Measurements from ENCODE around the gene SLC25A33. TPM values are rescaled to one million over a fixed set of nuclear protein-coding genes. Genes with fewer than 3 reads are reported as not detected.
"Not testable (repeated sequence)": the region's sequence is repeated elsewhere in the genome, so short reads cannot be mapped to it uniquely, and the experiment has no call there.

Gene SLC25A33
- total RNA-seq, 1 donor from 2014 or later, result 10.4 TPM

- no peak for DNase-seq (ENCODE audit: low spot score)
- Mint-ChIP-seq H3K4me3 (ENCODE audit: low read depth) (no peak overlapping the region), H3K27ac (no peak overlapping the region), H3K27me3 (ENCODE audit: low read depth) (no peaks in the 10 kb centered on the region), H3K36me3 (ENCODE audit: low read depth) (peaks cover 26% of the 10 kb centered on the region), H3K9me3 (no peaks in the 10 kb centered on the region), H3K4me1 (ENCODE audit: low read depth) (no peaks in the 10 kb centered on the region)
- intact Hi-C loops (cut with micrococcal nuclease), result no loop called here
Observed at GRCh38 chr1:9551984-9552383, 12.7 kb downstream of the SLC25A33 start.

GRCh38 chr1:9553736-9554144 is 14.5 kb downstream of the SLC25A33 start:
- Mint-ChIP-seq H3K9me3 (no peaks in the 10 kb centered on the region), H3K27me3 (ENCODE audit: low read depth) (no peaks in the 10 kb centered on the region)
- intact Hi-C loops (cut with micrococcal nuclease), result no loop called here

DNA sequence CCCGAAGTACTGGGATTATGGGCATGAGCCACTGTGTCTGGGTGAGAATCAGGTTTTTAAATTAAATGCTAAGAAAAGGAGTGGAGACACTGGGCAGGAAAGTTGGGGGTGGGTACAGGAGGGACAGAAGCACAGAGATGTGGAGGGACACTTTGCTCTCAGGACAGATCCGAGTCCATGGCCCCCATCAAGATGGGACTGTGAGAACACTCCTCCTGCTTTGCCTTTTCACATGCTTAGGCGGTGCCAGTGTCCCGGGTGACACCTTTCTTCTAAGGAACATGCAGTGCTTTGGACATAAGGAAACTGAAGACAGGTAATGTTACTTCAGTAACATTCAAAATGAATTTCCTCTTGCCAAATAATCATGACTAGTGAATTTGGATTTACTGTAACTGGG is 16.7 kb downstream of the SLC25A33 start:
- Mint-ChIP-seq H3K27ac (no peak overlapping the region), H3K36me3 (ENCODE audit: low read depth) (peaks cover 46% of the 10 kb centered on the region), H3K27me3 (ENCODE audit: low read depth) (no peaks in the 10 kb centered on the region), H3K9me3 (no peaks in the 10 kb centered on the region), H3K4me1 (ENCODE audit: low read depth) (peaks cover 21% of the 10 kb centered on the region), H3K4me3 (ENCODE audit: low read depth) (no peak overlapping the region)
- no peak for DNase-seq (ENCODE audit: low spot score)
- intact Hi-C loops (cut with micrococcal nuclease), result no loop called here

More at GRCh38 chr1:9553736-9554144, 14.5 kb downstream of the SLC25A33 start:
- no peak for DNase-seq (ENCODE audit: low spot score)
- H3K36me3 Mint-ChIP-seq (ENCODE audit: low read depth), result peaks cover 35% of the 10 kb centered on the region
- H3K27ac Mint-ChIP-seq, result no peak overlapping the region
- no peak overlapping the region for H3K4me3 Mint-ChIP-seq (ENCODE audit: low read depth)
- peaks cover 8% of the 10 kb centered on the region for H3K4me1 Mint-ChIP-seq (ENCODE audit: low read depth)

- intact Hi-C loops (cut with micrococcal nuclease), result no loop called here
Observed at GRCh38 chr1:9557624-9558023, 18.4 kb downstream of the SLC25A33 start.

DNA sequence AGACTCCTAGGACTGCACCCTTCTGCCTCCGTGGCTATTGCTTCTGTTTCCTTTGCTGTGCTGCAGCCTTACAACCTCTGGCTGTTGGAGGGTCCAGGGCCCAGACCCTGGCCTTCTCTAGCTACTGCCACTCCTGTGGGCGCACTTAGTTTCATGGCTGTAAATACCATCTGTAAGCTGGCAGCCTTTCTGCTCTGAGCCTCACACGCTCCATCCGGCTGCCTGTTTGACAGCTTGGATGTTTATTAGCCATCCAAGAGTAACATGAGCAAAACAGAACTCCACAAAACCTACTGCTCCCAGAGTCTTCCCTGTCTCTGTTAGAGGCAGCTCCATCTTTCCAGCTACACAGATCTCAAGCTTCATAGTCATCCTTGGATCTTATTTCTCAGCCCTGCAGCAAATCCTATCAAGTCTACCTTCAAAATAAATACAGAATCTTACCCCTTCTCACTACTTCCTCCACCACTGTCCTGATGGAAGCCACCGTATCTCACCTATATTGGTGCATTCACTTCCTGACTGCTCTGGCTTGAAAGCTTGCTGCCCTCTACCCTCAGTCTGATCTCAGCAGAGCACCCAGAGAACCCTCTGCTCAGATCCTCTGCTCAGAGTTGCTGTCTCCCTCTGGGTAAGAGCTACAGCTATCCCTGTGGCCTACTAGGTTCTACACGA is 19.1 kb downstream of the SLC25A33 start:
- Mint-ChIP-seq H3K9me3 (no peaks in the 10 kb centered on the region), H3K4me3 (ENCODE audit: low read depth) (no peak overlapping the region), H3K27ac (no peak overlapping the region), H3K4me1 (ENCODE audit: low read depth) (peaks cover 26% of the 10 kb centered on the region), H3K27me3 (ENCODE audit: low read depth) (no peaks in the 10 kb centered on the region), H3K36me3 (ENCODE audit: low read depth) (peaks cover 56% of the 10 kb centered on the region)
- no peak for DNase-seq (ENCODE audit: low spot score)
- intact Hi-C loops (cut with micrococcal nuclease), result no loop called here

More at GRCh38 chr1:9557624-9558023, 18.4 kb downstream of the SLC25A33 start:
- Mint-ChIP-seq H3K4me1 (ENCODE audit: low read depth) (peaks cover 22% of the 10 kb centered on the region), H3K27ac (no peak overlapping the region), H3K36me3 (ENCODE audit: low read depth) (peaks cover 53% of the 10 kb centered on the region), H3K4me3 (ENCODE audit: low read depth) (no peak overlapping the region), H3K9me3 (no peaks in the 10 kb centered on the region), H3K27me3 (ENCODE audit: low read depth) (no peaks in the 10 kb centered on the region)
- DNase-seq (ENCODE audit: low spot score), result no peak

- no peak overlapping the region for H3K4me3 Mint-ChIP-seq (ENCODE audit: low read depth)
- H3K4me1 Mint-ChIP-seq (ENCODE audit: low read depth), result peaks cover 26% of the 10 kb centered on the region
- intact Hi-C loops (cut with micrococcal nuclease), result no loop called here
- peaks cover 58% of the 10 kb centered on the region for H3K36me3 Mint-ChIP-seq (ENCODE audit: low read depth)
- H3K27ac Mint-ChIP-seq, result no peak overlapping the region
- no peaks in the 10 kb centered on the region for H3K27me3 Mint-ChIP-seq (ENCODE audit: low read depth)
- DNase-seq (ENCODE audit: low spot score), result no peak
- H3K9me3 Mint-ChIP-seq, result no peaks in the 10 kb centered on the region
Observed at GRCh38 chr1:9558946-9559545, 19.8 kb downstream of the SLC25A33 start.

DNA sequence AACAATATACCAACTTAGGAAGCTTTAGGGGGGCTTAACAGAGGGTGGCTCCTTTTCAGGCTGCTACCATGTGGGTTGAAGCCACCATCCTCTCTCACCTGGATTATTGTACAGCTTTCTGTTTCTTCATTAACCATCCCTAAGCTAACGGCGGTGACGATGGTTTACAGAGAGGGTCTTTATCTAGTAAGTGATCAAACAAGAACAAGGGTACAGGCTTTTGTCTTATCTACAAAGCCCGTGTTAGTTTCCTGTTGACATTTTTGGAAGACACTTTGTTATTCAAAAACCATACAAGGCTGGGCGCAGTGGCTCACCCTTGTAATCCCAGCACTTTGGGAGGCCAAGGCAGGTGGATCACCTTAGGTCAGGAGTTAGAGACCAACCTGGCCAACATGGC is 20.4 kb downstream of the SLC25A33 start:
- Mint-ChIP-seq H3K4me3 (ENCODE audit: low read depth) (no peak overlapping the region), H3K9me3 (no peaks in the 10 kb centered on the region), H3K27me3 (ENCODE audit: low read depth) (no peaks in the 10 kb centered on the region), H3K4me1 (ENCODE audit: low read depth) (peaks cover 26% of the 10 kb centered on the region), H3K36me3 (ENCODE audit: low read depth) (peaks cover 58% of the 10 kb centered on the region), H3K27ac (no peak overlapping the region)
- DNase-seq (ENCODE audit: low spot score), result no peak
- intact Hi-C loops (cut with micrococcal nuclease), result no loop called here

GRCh38 chr1:9560090-9560489 is 20.8 kb downstream of the SLC25A33 start:
- H3K27me3 Mint-ChIP-seq (ENCODE audit: low read depth); DNase-seq (ENCODE audit: low spot score); intact Hi-C loops (cut with micrococcal nuclease); H3K4me3 Mint-ChIP-seq (ENCODE audit: low read depth); H3K9me3 Mint-ChIP-seq; H3K27ac Mint-ChIP-seq: not testable (repeated sequence)
- Mint-ChIP-seq H3K36me3 (ENCODE audit: low read depth) (peaks cover 55% of the 10 kb centered on the region), H3K4me1 (ENCODE audit: low read depth) (peaks cover 26% of the 10 kb centered on the region)

- intact Hi-C loops (cut with micrococcal nuclease), result no loop called here
- Mint-ChIP-seq H3K4me1 (ENCODE audit: low read depth) (peaks cover 26% of the 10 kb centered on the region), H3K27ac (no peak overlapping the region), H3K9me3 (no peaks in the 10 kb centered on the region), H3K36me3 (ENCODE audit: low read depth) (peaks cover 42% of the 10 kb centered on the region), H3K27me3 (ENCODE audit: low read depth) (no peaks in the 10 kb centered on the region), H3K4me3 (ENCODE audit: low read depth) (no peak overlapping the region)
- no peak for DNase-seq (ENCODE audit: low spot score)
Observed at GRCh38 chr1:9561429-9561828, 22.2 kb downstream of the SLC25A33 start.

DNA sequence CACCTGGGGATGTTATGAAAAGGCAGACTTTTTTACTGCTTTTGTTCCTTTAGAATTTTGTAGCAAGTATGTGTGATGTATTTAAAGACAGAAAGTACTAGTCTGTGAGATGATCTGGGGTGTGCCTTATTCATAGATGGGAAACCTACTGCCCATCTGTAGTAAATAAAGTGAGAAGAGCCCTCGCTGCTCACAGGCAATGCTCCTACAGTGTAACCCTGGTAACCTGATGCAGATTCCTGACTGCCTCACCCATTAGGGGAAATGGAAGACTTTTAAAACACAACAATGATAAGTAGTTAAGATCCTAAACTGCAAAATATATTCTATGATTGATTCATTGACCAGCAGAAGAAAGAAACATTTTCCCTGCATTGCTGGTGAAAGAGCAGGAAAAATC is 30.0 kb downstream of the SLC25A33 start:
- no peak overlapping the region for H3K4me3 Mint-ChIP-seq (ENCODE audit: low read depth)
- H3K4me1 Mint-ChIP-seq (ENCODE audit: low read depth), result no peaks in the 10 kb centered on the region
- no peak for DNase-seq (ENCODE audit: low spot score)
- H3K27me3 Mint-ChIP-seq (ENCODE audit: low read depth), result no peaks in the 10 kb centered on the region
- peaks cover 37% of the 10 kb centered on the region for H3K36me3 Mint-ChIP-seq (ENCODE audit: low read depth)
- H3K9me3 Mint-ChIP-seq, result no peaks in the 10 kb centered on the region
- intact Hi-C loops (cut with micrococcal nuclease), result no loop called here
- no peak overlapping the region for H3K27ac Mint-ChIP-seq

DNA sequence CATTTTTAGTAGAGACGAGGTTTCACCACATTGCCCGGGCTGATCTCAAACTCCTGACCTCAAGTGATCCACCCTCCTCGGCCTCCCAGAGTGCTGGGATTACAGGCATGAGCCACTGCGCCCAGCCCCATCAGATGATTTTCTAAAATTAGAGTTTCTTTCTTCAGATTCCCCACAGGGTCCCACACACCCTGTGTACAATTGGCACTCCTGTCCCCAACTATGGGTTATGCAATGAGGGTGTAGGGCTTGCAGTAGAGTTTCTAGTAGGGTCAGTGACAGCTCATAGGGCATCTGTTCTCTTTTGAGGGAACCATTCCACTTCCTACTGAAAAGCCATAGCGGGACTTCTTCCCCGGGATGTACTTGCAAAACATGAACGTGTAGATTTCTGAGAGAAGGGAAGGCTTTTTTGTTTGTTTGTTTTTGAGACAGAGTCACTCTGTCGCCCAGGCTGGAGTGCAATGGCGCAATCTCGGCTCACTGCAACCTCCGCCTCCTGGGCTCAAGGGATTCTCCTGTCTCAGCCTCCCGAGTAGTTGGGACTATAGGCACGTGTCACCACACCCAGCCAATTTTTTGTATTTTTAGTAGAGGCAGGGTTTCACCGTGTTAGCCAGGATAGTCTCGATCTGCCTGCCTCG is 31.7 kb downstream of the SLC25A33 start:
- not testable (repeated sequence) for H3K27ac Mint-ChIP-seq; H3K4me3 Mint-ChIP-seq (ENCODE audit: low read depth); H3K9me3 Mint-ChIP-seq; H3K27me3 Mint-ChIP-seq (ENCODE audit: low read depth); H3K4me1 Mint-ChIP-seq (ENCODE audit: low read depth); DNase-seq (ENCODE audit: low spot score)
- intact Hi-C loops (cut with micrococcal nuclease), result loop anchor here (5.0 kb wide), 1 partner anchor 74 kb away; no protein-coding TSS in a partner anchor
- peaks cover 42% of the 10 kb centered on the region for H3K36me3 Mint-ChIP-seq (ENCODE audit: low read depth)

DNA sequence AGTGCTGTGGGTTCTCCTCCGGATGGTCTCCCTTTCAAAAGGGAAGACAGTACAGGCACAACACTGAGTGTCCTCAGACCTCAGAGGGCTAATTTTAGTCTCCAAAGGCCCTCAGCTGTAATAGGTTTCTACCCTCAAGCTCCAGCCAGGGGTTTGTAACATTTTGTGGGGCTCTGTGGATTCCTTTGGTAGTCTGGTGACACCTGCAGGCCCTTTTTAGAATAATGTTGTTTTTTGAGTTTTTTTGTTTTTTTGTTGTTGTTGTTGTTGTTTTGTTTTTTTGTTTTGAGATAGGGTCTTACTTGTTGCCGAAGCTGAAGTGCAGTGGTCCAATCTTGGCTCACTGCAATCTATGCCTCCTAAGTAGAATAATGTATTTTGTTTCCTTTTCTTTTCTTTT is 34.5 kb downstream of the SLC25A33 start:
- Mint-ChIP-seq H3K36me3 (ENCODE audit: low read depth) (peaks cover 47% of the 10 kb centered on the region), H3K9me3 (no peaks in the 10 kb centered on the region), H3K27ac (no peak overlapping the region), H3K4me1 (ENCODE audit: low read depth) (no peaks in the 10 kb centered on the region), H3K4me3 (ENCODE audit: low read depth) (no peak overlapping the region), H3K27me3 (ENCODE audit: low read depth) (no peaks in the 10 kb centered on the region)
- no peak for DNase-seq (ENCODE audit: low spot score)
- intact Hi-C loops (cut with micrococcal nuclease), result loop anchor here (5.0 kb wide), 1 partner anchor 76 kb away; no protein-coding TSS in a partner anchor

- H3K4me3 Mint-ChIP-seq (ENCODE audit: low read depth), result no peak overlapping the region
- no peaks in the 10 kb centered on the region for H3K27me3 Mint-ChIP-seq (ENCODE audit: low read depth)
- DNase-seq (ENCODE audit: low spot score), result no peak
- H3K9me3 Mint-ChIP-seq, result no peaks in the 10 kb centered on the region
- intact Hi-C loops (cut with micrococcal nuclease), result no loop called here
- no peaks in the 10 kb centered on the region for H3K4me1 Mint-ChIP-seq (ENCODE audit: low read depth)
- H3K36me3 Mint-ChIP-seq (ENCODE audit: low read depth), result peaks cover 48% of the 10 kb centered on the region
- no peak overlapping the region for H3K27ac Mint-ChIP-seq
Observed at GRCh38 chr1:9575486-9575885, 36.2 kb downstream of the SLC25A33 start.

Data from activated T-helper 2 cell treated with anti-CD3 and anti-CD28 coated beads, Interferon-gamma antibody, Interleukin-2, Interleukin-4, amounts not matched to agents 10 μg/mL and 5 μg/mL and 100 μg/mL, durations not matched to agents 14 hours and 24 hours and 36 hours (primary cell).